ENCODE data around the gene ARID3B. TPM values are rescaled to one million over a fixed set of nuclear protein-coding genes. Genes with fewer than 3 reads are reported as not detected.

The ARID3B gene
- total RNA-seq, 1 donor, result 3.6 TPM

GRCh38 chr15:74564182-74564581 is 23.2 kb downstream of the ARID3B start:
- H3K4me2 ChIP-seq (ENCODE audit: insufficient read depth, low read length), result no peak overlapping the region
- no peak overlapping the region for H3K27ac ChIP-seq (ENCODE audit: low read depth, low read length)
- no peak overlapping the region for H2AFZ ChIP-seq (ENCODE audit: low read length)
- H3K79me2 ChIP-seq (ENCODE audit: insufficient read depth, low read length), result peaks cover 6% of the 10 kb centered on the region
- no peak for TF ChIP-seq CTCF (IDR thresholded peaks at IDR 0.05; ENCODE audit: extremely low read depth, low read depth, low read length)
- no peak for DNase-seq (ENCODE audit: insufficient read length, low spot score, missing footprints)
- no peak overlapping the region for H3K4me3 ChIP-seq (ENCODE audit: insufficient read depth, low read length)
- no peaks in the 10 kb centered on the region for H3K9me3 ChIP-seq (ENCODE audit: low read depth, low read length)
- no peaks in the 10 kb centered on the region for H3K36me3 ChIP-seq (ENCODE audit: insufficient read depth, low read length)
- H3K4me1 ChIP-seq (ENCODE audit: insufficient read depth, low read length), result no peaks in the 10 kb centered on the region
- H3K27me3 ChIP-seq (ENCODE audit: insufficient read depth, low read length), result no peaks in the 10 kb centered on the region
- H4K20me1 ChIP-seq (ENCODE audit: insufficient read depth, low read length), result peaks cover 4% of the 10 kb centered on the region

GRCh38 chr15:74565381-74566085 is 24.5 kb downstream of the ARID3B start:
- H3K4me2 ChIP-seq (ENCODE audit: insufficient read depth, low read length), result no peak overlapping the region
- H3K4me1 ChIP-seq (ENCODE audit: insufficient read depth, low read length), result peaks cover 10% of the 10 kb centered on the region
- H3K79me2 ChIP-seq (ENCODE audit: insufficient read depth, low read length), result peaks cover 3% of the 10 kb centered on the region
- TF ChIP-seq CTCF (IDR thresholded peaks at IDR 0.05; ENCODE audit: extremely low read depth, low read depth, low read length), result no peak
- no peaks in the 10 kb centered on the region for H3K36me3 ChIP-seq (ENCODE audit: insufficient read depth, low read length)
- H2AFZ ChIP-seq (ENCODE audit: low read length), result no peak overlapping the region
- no peaks in the 10 kb centered on the region for H3K27me3 ChIP-seq (ENCODE audit: insufficient read depth, low read length)
- DNase-seq (ENCODE audit: insufficient read length, low spot score, missing footprints), result no peak
- H3K4me3 ChIP-seq (ENCODE audit: insufficient read depth, low read length), result no peak overlapping the region
- no peak overlapping the region for H3K27ac ChIP-seq (ENCODE audit: low read depth, low read length)
- H3K9me3 ChIP-seq (ENCODE audit: low read depth, low read length), result no peaks in the 10 kb centered on the region
- peaks cover 8% of the 10 kb centered on the region for H4K20me1 ChIP-seq (ENCODE audit: insufficient read depth, low read length)

- H4K20me1 ChIP-seq (ENCODE audit: insufficient read depth, low read length), result peaks cover 15% of the 10 kb centered on the region
- H3K27ac ChIP-seq (ENCODE audit: low read depth, low read length), result no peak overlapping the region
- no peak for DNase-seq (ENCODE audit: insufficient read length, low spot score, missing footprints)
- H2AFZ ChIP-seq (ENCODE audit: low read length), result no peak overlapping the region
- no peak overlapping the region for H3K4me2 ChIP-seq (ENCODE audit: insufficient read depth, low read length)
- no peaks in the 10 kb centered on the region for H3K9me3 ChIP-seq (ENCODE audit: low read depth, low read length)
- no peaks in the 10 kb centered on the region for H3K79me2 ChIP-seq (ENCODE audit: insufficient read depth, low read length)
- no peak for TF ChIP-seq CTCF (IDR thresholded peaks at IDR 0.05; ENCODE audit: extremely low read depth, low read depth, low read length)
- no peaks in the 10 kb centered on the region for H3K36me3 ChIP-seq (ENCODE audit: insufficient read depth, low read length)
- no peak overlapping the region for H3K4me3 ChIP-seq (ENCODE audit: insufficient read depth, low read length)
- peaks cover 15% of the 10 kb centered on the region for H3K4me1 ChIP-seq (ENCODE audit: insufficient read depth, low read length)
- no peaks in the 10 kb centered on the region for H3K27me3 ChIP-seq (ENCODE audit: insufficient read depth, low read length)
These were observed 27.6 kb downstream of the ARID3B start for GRCh38 chr15:74568594-74568993.

- Histone ChIP-seq H3K4me2 (ENCODE audit: insufficient read depth, low read length) (peak overlapping the region; percentile 8), H3K27ac (ENCODE audit: low read depth, low read length) (peak overlapping the region; percentile 48), H3K4me3 (ENCODE audit: insufficient read depth, low read length) (no peak overlapping the region), H3K79me2 (ENCODE audit: insufficient read depth, low read length) (no peaks in the 10 kb centered on the region), H3K9me3 (ENCODE audit: low read depth, low read length) (no peaks in the 10 kb centered on the region), H3K27me3 (ENCODE audit: insufficient read depth, low read length) (no peaks in the 10 kb centered on the region), H4K20me1 (ENCODE audit: insufficient read depth, low read length) (peaks cover 15% of the 10 kb centered on the region), H3K4me1 (ENCODE audit: insufficient read depth, low read length) (peaks cover 21% of the 10 kb centered on the region), H3K36me3 (ENCODE audit: insufficient read depth, low read length) (no peaks in the 10 kb centered on the region), H2AFZ (ENCODE audit: low read length) (no peak overlapping the region)
- no peak for TF ChIP-seq CTCF (IDR thresholded peaks at IDR 0.05; ENCODE audit: extremely low read depth, low read depth, low read length)
- DNase-seq (ENCODE audit: insufficient read length, low spot score, missing footprints), result no peak
These were observed 28.7 kb downstream of the ARID3B start for GRCh38 chr15:74569731-74570070.
